Karpas-422 (cell line): Measurements from ENCODE around the gene AHDC1. TPM values are rescaled to one million over a fixed set of nuclear protein-coding genes. Genes with fewer than 3 reads are reported as not detected.
"Not testable (repeated sequence)": the region's sequence is repeated elsewhere in the genome, so short reads cannot be mapped to it uniquely, and the experiment has no call there.

Experiments used
- DNase-seq: peaks from one replicate; pipeline ENCODE4 v3.0.0-alpha.2; 2015
- H2AFZ ChIP-seq: fragments of 200-600 bp; sonication (generic); 2 replicates; pipeline ENCODE4 v1.6.1; 2014; ENCODE audit warnings: antibody characterized with exemption, low read length, mixed read lengths
- H3K27ac ChIP-seq: fragments of 200-600 bp; sonication (generic); 2 replicates; pipeline ENCODE4 v1.5.1; 2014; ENCODE audit warnings: mild to moderate bottlenecking, low read length, moderate library complexity
- H3K27me3 ChIP-seq: fragments of 200-600 bp; sonication (generic); 2 replicates; pipeline ENCODE4 v1.6.1; 2014; ENCODE audit warnings: low read length, mixed read lengths
- H3K36me3 ChIP-seq: fragments of 200-600 bp; sonication (generic); 2 replicates; pipeline ENCODE4 v1.6.1; 2014; ENCODE audit warnings: low read length, mixed read lengths; ENCODE audit not compliant: insufficient read depth
- H3K4me1 ChIP-seq: fragments of 200-600 bp; sonication (generic); 2 replicates; pipeline ENCODE4 v1.6.1; 2014; ENCODE audit warnings: mild to moderate bottlenecking, low read length, mixed read lengths
- H3K4me2 ChIP-seq: fragments of 200-600 bp; sonication (generic); 2 replicates; pipeline ENCODE4 v1.6.1; 2014; ENCODE audit warnings: low read length, low read depth, mild to moderate bottlenecking; ENCODE audit not compliant: poor library complexity, severe bottlenecking
- H3K4me3 ChIP-seq: fragments of 200-600 bp; sonication (generic); 2 replicates; pipeline ENCODE4 v1.5.1; 2014; ENCODE audit warnings: mild to moderate bottlenecking, antibody characterized with exemption, low read length, mixed read lengths
- H3K79me2 ChIP-seq: fragments of 200-600 bp; sonication (generic); 2 replicates; pipeline ENCODE4 v1.6.1; 2014; ENCODE audit warnings: mild to moderate bottlenecking, low read length, mixed read lengths
- H3K9ac ChIP-seq: fragments of 200-600 bp; sonication (generic); 2 replicates; pipeline ENCODE4 v1.6.0; 2014; ENCODE audit warnings: low read length
- H3K9me2 ChIP-seq: fragments of 200-600 bp; sonication (generic), shearing (Covaris generic); replicated peaks from 2 replicates; pipeline ENCODE4 v1.6.0; 2014; ENCODE audit warnings: mild to moderate bottlenecking, low read length, moderate library complexity; ENCODE audit not compliant: insufficient read depth
- H3K9me3 ChIP-seq: fragments of 300-700, 200-600 bp; sonication (generic); 2 replicates; pipeline ENCODE4 v1.6.1; 2014; ENCODE audit warnings: low read length, mixed read lengths
- H4K20me1 ChIP-seq: fragments of 200-600 bp; sonication (generic); 2 replicates; pipeline ENCODE4 v1.6.1; 2014; ENCODE audit warnings: mild to moderate bottlenecking, antibody characterized with exemption, low read length, low read depth; ENCODE audit not compliant: insufficient read depth
- total RNA-seq: library from RNA; depleted of rRNA; stranded (reverse); fragments of >200 nt; shearing (Covaris generic); gene quantifications from 2 replicates; pipeline ENCODE4 v1.2.3, GENCODE V29; 2014; ENCODE audit warnings: low replicate concordance

AHDC1 gene
- total RNA-seq, 1 experiment from 2014 or later = 2.2 TPM

DNA sequence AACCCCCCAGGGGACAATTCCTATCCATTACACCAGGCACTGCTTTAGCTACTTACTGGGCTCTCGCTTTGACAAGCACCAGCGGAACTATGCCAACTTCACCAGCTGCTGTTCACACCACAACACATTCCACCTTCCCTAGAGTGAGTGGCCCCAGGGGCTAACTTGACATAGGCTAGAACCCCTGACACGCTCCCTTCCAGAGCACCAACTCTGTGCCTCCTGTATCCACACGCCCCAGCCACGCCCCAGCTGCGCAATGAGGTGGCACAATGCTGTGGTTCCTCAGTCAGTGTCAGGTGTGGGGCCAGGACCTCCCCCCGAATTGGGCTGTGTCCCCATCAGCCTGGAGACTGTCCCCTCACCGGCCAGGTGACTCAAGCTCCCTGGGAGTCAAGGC lies 42.7 kb upstream of the AHDC1 start:
- H3K4me2 ChIP-seq = no peak overlapping the region
- H2AFZ ChIP-seq = no peak overlapping the region
- H3K27ac ChIP-seq = no peak overlapping the region
- H3K9ac ChIP-seq = no peak overlapping the region
- no peaks in the 10 kb centered on the region for H3K36me3 ChIP-seq
- no peaks in the 10 kb centered on the region for H4K20me1 ChIP-seq
- H3K4me1 ChIP-seq = peaks cover 10% of the 10 kb centered on the region
- no peak for DNase-seq
- H3K27me3 ChIP-seq = no peaks in the 10 kb centered on the region
- H3K4me3 ChIP-seq = no peak overlapping the region
- no peaks in the 10 kb centered on the region for H3K9me3 ChIP-seq
- H3K9me2 ChIP-seq = no peaks in the 10 kb centered on the region
- no peaks in the 10 kb centered on the region for H3K79me2 ChIP-seq

DNA sequence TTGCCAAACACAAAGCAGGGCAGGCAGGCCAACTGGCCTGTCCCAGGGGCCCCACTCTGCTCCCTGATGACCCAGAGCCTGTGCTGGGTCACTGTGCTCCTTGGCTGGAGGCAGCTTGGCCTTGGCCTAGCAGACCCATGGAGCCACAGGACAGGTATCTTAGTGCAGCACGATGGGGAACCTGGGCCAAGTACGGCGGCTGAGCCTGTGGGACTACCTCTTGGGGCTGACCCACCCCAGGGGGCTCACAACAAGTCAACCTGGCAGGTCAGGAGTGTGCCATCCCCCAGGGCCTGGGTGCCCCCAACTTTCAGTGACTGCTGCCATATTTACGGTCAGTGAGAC lies 41.1 kb upstream of the AHDC1 start:
- Histone ChIP-seq H2AFZ (no peak overlapping the region), H3K4me2 (no peak overlapping the region), H3K9ac (no peak overlapping the region), H3K27me3 (no peaks in the 10 kb centered on the region), H3K4me1 (peaks cover 4% of the 10 kb centered on the region), H4K20me1 (no peaks in the 10 kb centered on the region), H3K79me2 (no peaks in the 10 kb centered on the region), H3K9me3 (no peaks in the 10 kb centered on the region), H3K36me3 (no peaks in the 10 kb centered on the region), H3K4me3 (no peak overlapping the region), H3K9me2 (no peaks in the 10 kb centered on the region), H3K27ac (no peak overlapping the region)
- DNase-seq = no peak

DNA sequence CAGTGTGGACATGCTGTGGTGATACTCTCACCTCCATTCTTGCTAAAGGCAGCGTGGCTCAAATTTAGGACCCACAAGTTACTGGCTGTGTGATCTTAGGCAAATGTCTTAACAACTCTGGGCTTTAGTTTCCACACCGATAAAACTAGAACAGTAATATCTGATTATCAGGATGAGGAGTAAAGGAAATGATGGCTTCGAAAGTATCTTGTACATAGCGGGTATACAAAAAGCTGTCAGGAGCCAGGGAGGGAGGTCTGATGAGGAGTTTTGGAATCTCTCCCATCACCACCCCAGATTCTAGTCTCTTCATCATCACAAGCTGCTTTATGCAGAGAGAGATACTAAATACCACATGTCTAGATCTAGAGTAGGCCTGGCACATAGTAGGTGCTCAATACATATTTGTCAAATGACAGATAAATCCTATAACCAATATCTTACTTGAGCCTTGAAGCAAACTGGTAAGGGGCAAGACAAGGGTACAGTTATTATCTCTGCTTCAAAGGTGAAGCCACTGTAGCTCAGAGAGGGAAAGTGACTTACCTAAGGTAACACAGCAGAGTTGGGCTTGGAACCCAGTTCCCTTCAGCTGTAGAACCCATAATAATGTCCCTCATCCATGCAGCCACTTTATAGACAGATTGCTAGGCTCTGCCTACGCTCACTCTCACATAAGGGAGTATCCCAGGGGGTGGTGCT lies 40.6 kb upstream of the AHDC1 start:
- Histone ChIP-seq H3K9me2 (no peaks in the 10 kb centered on the region), H3K4me1 (peaks cover 4% of the 10 kb centered on the region), H3K9ac (no peak overlapping the region), H3K4me2 (no peak overlapping the region), H3K27ac (no peak overlapping the region), H2AFZ (no peak overlapping the region), H3K36me3 (no peaks in the 10 kb centered on the region), H4K20me1 (no peaks in the 10 kb centered on the region), H3K9me3 (no peaks in the 10 kb centered on the region), H3K27me3 (no peaks in the 10 kb centered on the region), H3K79me2 (no peaks in the 10 kb centered on the region), H3K4me3 (no peak overlapping the region)
- DNase-seq = no peak

DNA sequence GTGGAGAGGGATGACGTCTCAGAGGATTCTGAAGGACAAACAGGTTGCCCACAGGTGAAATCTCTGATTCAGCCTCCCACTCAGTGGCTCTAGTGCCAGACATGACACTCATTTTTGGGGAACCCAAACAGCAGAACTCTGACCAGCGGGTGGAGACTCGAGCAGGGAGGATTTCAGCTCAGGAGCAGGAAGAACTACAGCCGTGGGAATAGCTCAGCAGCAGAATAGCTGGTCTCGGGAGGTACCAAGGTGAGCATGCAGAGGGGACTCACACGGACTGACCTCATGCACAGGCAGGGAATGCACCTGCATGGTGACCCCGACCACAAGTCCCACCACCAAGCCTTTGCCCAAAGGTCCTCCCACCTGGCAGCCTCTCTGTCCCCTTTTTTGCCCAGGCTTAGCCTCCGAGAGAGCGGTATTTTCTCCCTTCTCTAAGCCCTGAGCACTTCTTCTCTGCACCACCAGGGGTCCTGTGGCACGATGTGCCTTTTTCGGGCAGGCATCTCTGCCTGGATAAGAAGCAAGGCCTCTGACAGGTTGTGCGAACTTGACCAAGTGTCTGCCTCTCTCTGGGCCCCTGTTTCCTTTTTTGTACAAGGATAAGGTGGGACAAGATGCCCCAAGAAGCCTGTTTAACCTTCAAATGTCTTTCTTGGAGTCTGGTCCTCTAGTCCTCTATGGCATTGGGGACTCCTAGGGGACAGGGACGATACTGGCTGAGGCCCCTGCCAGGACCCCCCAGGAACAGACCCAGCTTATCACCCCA lies 39.8 kb upstream of the AHDC1 start:
- DNase-seq = peak; percentile 90
- H3K4me2 ChIP-seq = peak overlapping the region; percentile 12

DNA sequence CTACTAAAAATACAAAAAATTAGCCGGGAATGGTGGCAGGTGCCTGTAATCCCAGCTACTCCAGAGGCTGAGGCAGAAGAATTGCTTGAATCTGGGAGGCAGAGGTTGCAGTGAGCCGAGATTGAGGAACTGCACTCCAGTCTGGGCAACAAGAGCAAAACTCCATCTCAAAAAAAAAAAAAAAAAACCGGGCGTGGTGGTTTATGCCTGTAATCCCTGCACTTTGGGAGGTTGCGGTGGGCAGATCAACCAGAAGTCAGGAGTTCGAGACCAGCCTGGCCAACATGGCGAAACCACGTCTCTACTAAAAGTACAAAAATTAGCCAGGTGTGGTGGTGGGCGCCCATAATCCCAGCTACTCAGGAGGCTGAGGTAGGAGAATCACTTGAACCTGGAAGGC lies 36.6 kb upstream of the AHDC1 start:
- not testable (repeated sequence) for H3K27me3 ChIP-seq, H3K27ac ChIP-seq, H3K4me1 ChIP-seq, H3K9me2 ChIP-seq, H2AFZ ChIP-seq, H3K79me2 ChIP-seq, H3K9ac ChIP-seq, DNase-seq, H3K4me2 ChIP-seq, H3K36me3 ChIP-seq, H3K4me3 ChIP-seq, H4K20me1 ChIP-seq, H3K9me3 ChIP-seq

More for the DNA sequence above, 39.8 kb upstream of the AHDC1 start:
- no peaks in the 10 kb centered on the region for H3K79me2 ChIP-seq
- H3K9me2 ChIP-seq = no peaks in the 10 kb centered on the region
- no peak overlapping the region; the same call in 1 of the 2 replicates for H2AFZ ChIP-seq
- H3K36me3 ChIP-seq = no peaks in the 10 kb centered on the region
- no peak overlapping the region for H3K9ac ChIP-seq
- no peak overlapping the region for H3K4me3 ChIP-seq
- H3K9me3 ChIP-seq = no peaks in the 10 kb centered on the region
- no peaks in the 10 kb centered on the region for H3K27me3 ChIP-seq
- no peaks in the 10 kb centered on the region for H4K20me1 ChIP-seq
- H3K4me1 ChIP-seq = peaks cover 4% of the 10 kb centered on the region
- H3K27ac ChIP-seq = no peak overlapping the region

DNA sequence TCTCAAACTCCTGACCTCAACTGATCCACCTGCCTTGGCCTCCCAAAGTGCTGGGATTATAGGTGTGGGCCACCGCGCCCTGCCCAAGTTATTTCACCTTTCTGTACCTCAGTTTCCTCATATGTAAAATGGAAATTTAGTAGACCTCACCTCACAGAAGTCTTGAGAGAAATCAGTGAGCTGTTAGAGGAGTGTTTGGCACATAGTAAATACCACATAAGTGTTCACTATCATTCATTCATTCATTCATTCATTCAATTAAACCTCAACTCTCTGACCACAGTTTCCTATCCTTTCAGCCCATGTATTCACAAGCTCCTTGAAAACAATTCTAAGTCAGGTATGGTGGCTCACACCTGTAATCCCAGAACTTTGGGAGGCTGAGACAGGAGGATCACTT lies 34.9 kb upstream of the AHDC1 start:
- H3K9me3 ChIP-seq = no peaks in the 10 kb centered on the region
- no peak overlapping the region for H3K9ac ChIP-seq
- no peaks in the 10 kb centered on the region for H3K27me3 ChIP-seq
- no peaks in the 10 kb centered on the region for H3K79me2 ChIP-seq
- H3K9me2 ChIP-seq = no peaks in the 10 kb centered on the region
- H3K36me3 ChIP-seq = no peaks in the 10 kb centered on the region
- H2AFZ ChIP-seq = no peak overlapping the region
- no peak overlapping the region for H3K4me3 ChIP-seq
- no peak overlapping the region for H3K4me2 ChIP-seq
- peaks cover 11% of the 10 kb centered on the region for H3K4me1 ChIP-seq
- no peaks in the 10 kb centered on the region for H4K20me1 ChIP-seq
- no peak for DNase-seq
- no peak overlapping the region for H3K27ac ChIP-seq

DNA sequence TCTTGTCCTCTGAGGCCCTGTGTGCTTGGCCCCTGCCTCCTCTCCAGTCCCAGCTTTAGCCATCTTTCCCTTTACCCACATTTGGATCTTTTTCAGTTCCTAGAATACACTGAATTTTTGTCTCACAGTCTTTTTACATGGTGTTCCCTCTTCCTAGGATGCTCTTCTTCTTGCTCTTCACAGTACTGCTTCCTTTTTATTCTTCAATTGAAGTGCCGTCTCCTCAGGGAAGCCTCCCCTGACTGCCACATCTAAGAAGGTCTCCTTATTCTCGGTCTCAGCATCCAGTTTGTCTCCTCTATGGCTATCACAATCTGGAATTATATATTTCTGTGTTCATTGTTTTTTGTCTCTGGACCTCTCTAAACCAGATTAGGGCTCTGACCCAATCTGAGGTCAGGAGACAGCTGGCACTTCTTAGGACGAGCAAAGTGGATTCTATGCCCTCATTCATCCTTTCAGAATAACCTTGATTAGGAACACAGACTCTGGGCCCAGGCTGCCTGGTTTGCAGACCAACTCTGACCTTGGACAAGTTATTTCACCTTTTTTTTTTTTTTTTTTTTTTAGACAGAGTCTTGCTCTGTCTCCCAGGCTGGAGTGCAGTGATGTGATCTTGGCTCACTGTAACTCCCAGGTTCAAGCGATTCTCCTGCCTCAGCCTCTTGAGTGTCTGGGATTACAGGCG lies 34.2 kb upstream of the AHDC1 start:
- no peaks in the 10 kb centered on the region for H3K9me2 ChIP-seq
- no peaks in the 10 kb centered on the region for H3K9me3 ChIP-seq
- H3K9ac ChIP-seq = no peak overlapping the region
- H3K27ac ChIP-seq = no peak overlapping the region
- no peak overlapping the region for H3K4me3 ChIP-seq
- no peaks in the 10 kb centered on the region for H3K36me3 ChIP-seq
- H4K20me1 ChIP-seq = no peaks in the 10 kb centered on the region
- H3K4me2 ChIP-seq = no peak overlapping the region
- no peak overlapping the region for H2AFZ ChIP-seq
- no peaks in the 10 kb centered on the region for H3K27me3 ChIP-seq
- H3K4me1 ChIP-seq = peaks cover 14% of the 10 kb centered on the region
- no peak for DNase-seq
- H3K79me2 ChIP-seq = no peaks in the 10 kb centered on the region

DNA sequence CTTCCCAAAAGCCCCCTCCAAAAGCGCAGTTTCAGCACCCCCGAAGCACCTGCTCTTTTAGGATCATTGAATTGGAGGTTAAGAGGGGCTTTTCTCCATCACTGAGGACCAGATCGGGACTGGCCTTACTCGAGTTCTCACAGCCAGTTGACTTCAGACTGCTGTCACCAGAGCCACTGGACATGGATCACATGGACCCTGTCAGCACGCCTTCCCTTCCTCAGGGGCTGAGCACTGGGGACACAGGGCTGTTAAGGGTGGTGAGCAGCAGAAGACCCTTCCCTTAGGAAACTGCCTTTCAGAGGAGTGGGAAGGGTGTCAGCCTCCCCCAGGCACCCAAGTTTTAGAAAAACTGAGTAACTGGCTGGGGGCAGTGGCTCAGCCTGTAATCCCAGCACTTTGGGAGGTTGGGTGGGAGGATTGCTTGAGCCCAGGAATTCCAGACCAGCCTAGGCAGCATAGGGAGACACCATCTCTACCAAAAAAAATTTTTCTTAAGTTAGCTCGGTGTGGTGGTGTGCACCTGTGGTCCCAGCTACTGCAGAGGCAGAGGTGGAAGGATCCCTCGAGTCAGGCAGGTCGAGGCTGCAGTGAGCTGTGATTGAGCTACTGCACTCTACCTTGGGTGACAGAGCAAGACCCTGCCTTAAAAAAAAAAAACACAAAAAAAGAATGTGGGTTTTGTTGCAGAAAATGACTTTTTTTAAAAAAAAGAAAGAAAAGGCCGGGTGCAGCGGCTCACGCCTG lies 31.6 kb upstream of the AHDC1 start:
- Histone ChIP-seq H3K4me3 (no peak overlapping the region), H3K4me2 (no peak overlapping the region), H3K27ac (no peak overlapping the region), H3K9me3 (no peaks in the 10 kb centered on the region), H4K20me1 (no peaks in the 10 kb centered on the region), H3K36me3 (no peaks in the 10 kb centered on the region), H3K4me1 (peaks cover 40% of the 10 kb centered on the region), H3K9ac (no peak overlapping the region), H2AFZ (no peak overlapping the region), H3K79me2 (no peaks in the 10 kb centered on the region), H3K27me3 (no peaks in the 10 kb centered on the region), H3K9me2 (no peaks in the 10 kb centered on the region)
- no peak for DNase-seq
